ENCODE measurements around the gene ACTA1.
"Not testable (repeated sequence)": the region's sequence is repeated elsewhere in the genome, so short reads cannot be mapped to it uniquely, and the experiment has no call there.

Gene ACTA1

DNA sequence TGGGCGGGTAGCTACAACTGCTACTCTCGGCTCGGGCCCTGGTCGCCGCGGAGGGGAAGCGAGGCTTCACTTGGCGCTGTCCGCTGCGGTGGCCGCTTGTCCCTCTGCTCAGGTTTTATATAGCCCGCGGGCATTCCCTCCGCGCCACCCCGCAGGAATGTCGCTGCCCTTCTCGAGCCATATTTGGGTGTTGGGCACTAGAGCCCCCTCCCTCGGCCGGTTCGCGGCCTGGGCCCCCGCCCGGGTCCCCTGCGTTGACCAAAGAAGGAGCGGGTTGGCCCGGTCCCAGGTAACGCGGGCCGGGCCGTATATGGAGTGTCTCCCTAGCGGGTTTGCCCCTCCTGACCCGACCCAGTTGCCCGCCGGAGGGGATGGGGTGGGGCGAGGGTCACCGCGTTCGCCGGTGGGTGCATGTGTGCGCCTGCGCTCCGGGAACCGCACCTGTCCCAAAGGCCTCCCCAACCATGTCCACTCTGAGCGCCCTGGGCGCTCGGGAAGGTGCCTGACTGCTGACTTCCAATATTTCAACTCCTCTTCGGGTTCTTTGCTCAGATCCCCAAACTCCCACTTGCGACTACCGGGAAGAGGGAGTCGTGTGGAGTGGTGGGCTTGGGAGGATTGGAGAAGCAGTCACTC is at the start of gene ACTA1:
Gene ACTA1, minus strand, starts transcription at position 90 of the 636 bp plus-strand sequence. CDS start 979 bp downstream, outside the sequence.
- Histone ChIP-seq H3K4me3 (peak within 1 kb of the TSS in 1 of 7 experiments; percentile 5), H3K27ac (no peak within 1 kb of the TSS)

DNA sequence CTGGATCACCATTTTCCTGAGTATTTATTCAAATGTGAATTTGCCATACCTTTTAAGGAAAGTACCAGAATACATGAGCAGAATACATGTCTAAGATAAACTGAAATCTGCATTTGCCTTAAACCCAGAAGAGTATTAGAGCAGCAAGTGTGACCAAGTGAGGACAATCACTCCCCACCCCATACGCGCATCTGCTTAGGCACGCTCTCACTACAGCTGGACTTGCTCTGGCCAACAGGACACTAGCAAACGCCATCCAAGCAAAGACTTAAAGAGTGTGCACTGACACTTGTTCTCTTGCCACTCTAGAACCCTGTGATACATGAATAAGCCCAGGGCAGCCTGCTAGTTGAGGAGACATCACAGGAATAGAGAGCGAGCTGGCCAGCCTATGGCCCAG is 48.6 kb upstream of the ACTA1 start:
- no peak overlapping the region for H3K4me3 ChIP-seq
- H3K27ac ChIP-seq = no peak overlapping the region

DNA sequence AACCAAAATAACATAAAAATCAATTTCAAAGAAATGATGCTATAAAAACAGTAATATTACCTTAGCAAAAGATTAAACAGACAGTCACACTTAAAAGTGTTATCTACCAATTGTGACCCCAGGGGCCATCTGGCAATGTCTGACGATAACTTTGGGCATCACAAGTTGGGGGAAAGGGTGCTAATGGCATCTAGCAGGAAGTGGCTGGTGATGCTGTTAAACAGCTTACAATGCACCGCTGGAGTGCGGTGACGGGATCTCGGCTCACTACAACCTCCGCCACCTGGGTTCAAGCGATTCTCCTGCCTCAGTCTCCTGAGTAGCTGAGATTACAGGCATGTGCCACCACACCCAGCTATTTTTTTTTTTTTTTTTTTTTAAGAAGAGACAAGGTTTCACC is 46.6 kb upstream of the ACTA1 start:
- Histone ChIP-seq H3K27ac (no peak overlapping the region), H3K4me3 (no peak overlapping the region)

DNA sequence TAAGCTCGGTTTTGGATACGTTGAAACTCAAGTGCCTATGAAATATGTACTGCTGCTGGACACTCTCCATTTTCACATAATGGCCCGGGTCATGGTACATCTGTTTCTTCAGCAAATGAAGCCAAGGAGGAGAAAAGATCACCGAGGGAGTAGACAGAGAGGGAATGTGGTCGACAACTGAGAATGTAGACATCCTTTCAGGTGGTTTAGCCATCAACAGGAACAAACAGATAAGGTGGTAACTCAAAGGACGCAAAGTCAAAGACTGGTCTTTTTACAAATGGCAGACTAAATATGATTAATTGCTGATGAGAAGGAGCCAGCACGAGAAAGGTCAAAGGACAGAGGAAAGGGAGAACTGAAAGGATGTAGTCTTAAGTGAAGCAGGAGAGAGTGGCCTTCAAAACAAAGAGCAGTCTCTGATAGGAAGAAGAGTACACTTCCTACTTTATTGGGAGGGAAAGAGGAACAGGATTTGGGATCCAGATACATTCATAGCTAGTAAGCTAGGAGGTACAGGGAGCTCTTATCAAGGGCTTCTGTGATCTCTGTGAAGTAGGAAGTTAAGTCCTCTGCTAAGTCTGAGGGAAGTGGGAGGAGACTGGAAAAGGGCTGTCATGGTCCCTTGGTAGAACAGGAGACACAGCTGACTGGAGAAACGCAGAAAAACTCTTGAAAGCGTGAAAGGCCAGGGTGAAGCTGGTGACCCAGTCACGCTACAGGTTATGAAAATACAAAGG is 45.9 kb upstream of the ACTA1 start:
- Histone ChIP-seq H3K27ac (no peak overlapping the region), H3K4me3 (no peak overlapping the region)

DNA sequence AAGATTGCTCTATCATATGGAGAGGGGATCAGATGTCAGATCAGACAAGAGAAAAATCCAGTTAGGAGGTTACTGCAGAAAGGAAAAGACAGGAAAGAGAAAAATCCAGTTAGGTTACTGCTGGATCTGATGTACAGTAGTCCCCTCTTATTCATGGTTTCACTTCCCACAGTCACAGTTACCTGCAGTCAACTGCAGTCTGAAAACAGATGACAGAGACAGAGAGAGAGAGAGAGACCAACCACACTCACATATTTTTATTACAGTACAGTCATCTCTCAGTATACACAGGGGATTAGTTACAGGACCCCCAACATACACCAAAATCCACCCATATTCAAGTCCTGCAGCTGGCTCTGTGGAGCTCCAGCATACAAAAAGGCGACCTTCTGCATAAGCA is 45.0 kb upstream of the ACTA1 start:
- no peak overlapping the region for H3K4me3 ChIP-seq
- no peak overlapping the region for H3K27ac ChIP-seq

DNA sequence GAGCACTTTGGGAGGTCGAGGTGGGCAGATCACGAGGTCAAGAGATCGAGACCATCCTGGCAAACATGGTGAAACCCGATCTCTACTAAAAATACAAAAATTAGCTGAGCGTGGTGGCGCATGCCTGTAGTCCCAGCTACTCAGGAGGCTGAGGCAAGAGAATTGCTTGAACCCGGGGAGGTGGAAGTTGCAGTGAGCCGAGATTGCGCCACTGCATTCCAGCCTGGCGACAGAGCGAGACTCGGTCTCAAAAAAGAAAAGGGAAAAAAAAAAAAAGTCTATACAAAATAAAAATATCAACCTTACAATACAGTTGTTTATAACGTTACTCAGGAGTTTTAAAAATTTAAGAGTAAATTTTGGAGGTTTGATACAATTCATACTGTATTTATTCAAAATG is 42.0 kb upstream of the ACTA1 start:
- not testable (repeated sequence) for H3K27ac ChIP-seq, H3K4me3 ChIP-seq

DNA sequence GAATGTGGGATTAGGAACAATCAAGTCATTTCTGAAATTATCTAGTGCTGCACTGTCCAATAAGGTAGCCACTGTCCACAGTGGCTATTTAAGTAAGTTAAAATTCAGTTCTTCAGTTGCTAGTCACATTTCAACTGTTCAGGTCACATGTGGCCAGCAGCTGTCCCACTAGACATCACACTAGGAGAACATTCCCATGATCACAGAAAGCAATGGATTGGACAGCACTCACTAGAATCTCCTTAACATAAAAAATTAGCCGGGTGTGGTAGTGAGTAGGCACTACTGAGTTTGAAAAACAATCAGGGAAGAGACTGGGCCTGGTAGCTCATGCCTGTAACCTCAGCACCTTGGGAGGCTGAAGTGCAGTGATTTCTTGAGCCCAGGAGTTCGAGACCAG is 40.6 kb upstream of the ACTA1 start:
- Histone ChIP-seq H3K27ac (no peak overlapping the region), H3K4me3 (no peak overlapping the region)

DNA sequence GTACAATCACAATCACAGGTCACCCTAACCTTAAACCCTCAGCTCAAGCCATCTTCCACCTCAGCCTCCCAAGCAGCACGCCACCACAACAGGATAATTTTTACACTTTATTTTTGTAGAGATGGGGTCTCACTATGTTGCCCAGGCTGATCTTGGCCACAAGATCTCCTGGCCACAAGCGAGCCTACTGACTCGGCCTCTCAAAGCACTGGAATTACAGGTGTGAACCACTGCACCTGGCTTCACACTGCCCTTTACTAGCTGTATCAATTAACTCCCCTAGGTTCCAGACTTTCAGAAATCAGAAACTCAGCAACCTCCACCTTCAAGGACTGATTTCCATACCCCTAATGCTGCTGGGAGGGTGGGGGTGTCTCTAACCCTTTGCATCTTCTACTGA is 37.3 kb upstream of the ACTA1 start:
- Histone ChIP-seq H3K27ac (no peak overlapping the region), H3K4me3 (no peak overlapping the region)

DNA sequence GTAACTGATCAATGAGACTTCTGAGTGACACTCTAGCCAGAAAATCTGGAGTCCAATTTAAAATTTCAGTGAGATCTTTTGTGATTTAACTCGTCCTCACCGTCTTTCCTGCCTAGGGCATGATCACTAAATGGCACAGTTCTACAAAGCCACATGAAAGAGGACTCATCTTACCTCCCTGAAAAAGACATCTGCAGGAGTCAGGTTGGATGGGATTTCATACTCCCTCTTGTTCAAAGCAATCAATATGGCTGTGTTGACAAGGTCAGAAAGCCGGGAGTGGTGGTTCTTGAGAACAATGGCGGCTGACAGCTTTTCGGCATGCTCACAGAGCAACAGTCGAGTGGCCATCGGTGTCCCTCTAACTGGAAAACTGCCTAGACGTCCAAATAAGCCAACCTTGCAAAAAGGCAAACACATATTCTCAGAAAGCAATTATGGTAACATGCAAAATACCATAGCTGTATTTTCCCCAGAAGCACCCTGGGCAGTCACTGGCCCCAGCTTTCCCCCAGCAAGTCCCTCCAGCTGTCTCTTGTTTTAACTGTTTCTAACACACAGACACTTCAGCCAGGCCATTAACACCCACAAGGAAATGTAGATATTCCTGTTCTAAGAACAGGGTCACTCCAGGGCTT is 36.6 kb upstream of the ACTA1 start:
- Histone ChIP-seq H3K27ac (no peak overlapping the region), H3K4me3 (no peak overlapping the region)

DNA sequence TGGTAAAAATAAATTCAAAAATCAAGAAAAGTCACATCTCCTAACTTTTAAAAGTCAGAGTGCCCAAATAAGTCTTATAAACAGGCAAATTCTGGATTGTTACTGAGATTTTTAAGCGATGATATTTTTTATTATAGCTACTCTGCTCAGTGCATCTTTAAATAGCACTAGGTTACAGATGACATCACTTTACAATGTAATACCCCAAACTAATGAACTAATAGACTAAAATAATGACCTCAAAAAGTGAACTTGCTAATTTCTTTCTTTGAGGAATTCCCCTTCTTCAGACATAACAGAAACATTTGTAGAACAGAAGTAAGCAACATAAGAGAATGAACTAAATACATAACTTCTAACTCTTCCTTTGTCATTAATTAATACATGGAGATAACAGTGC is 33.0 kb upstream of the ACTA1 start:
- Histone ChIP-seq H3K27ac (no peak overlapping the region), H3K4me3 (no peak overlapping the region)

DNA sequence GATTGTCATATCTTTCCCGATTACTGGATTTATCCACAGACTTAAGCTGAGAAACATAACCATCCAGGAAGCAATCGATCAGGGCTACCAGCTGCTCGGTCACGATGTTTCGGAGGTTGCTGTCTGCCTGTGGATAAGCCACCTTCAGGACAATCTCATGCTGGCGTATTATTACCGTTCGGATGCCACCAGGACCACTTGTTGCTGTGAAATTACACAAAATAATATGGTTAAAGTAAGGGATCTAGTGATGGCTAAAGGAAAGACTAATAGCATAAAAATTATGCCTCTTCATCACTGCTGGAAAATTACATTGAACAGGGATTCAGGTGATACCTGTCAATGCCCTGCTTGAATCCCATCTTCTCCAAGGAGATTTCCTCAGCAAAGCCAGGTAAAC is 30.8 kb upstream of the ACTA1 start:
- Histone ChIP-seq H3K4me3 (no peak overlapping the region), H3K27ac (no peak overlapping the region)

DNA sequence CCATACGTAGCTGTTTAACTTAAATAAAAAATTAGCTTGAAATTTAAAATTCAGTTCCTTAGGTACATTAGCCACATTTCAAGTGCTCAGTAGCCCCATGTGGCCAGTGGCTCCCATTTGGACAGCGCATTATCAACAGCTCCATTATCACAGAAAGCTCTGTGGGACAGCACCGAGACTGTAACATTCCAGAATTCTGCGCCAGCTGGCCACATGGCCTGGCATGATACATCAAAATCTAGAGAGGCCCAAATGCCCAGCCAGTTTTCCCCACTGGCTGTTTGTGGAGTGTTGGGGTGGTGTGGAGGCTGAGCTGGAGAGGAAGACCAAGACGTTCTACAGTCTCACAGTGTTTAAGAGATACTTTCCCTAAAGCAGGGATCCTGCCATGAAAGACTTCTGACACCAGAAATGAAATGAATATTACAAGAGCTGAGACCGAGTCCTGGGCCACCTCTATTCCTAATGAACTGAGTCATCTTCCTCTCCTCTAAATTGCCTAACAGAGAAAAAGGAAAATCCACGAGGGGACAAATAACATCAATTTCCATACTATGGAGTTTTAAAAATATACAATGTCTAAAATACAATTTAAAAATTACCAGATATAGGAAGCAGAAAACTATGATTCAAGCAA is 27.3 kb upstream of the ACTA1 start:
- no peak overlapping the region for H3K27ac ChIP-seq
- no peak overlapping the region for H3K4me3 ChIP-seq

DNA sequence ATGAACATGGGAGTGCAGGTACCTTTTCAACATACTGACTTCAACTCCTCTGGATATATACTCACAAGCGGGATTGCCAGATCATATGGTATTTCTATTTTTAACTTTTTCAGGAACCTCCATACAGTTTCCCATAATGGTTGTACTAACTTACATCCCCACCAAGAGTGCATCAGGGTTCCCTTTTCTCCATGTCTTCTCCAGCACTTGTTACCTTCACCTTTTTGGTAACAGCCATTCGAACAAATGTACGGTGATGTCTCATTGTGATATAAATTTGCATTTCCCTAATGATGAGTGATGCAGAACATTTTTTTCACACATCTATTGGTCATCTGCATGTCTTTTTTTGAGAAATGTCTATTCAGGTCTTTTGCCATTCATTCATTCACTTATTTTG is 25.9 kb upstream of the ACTA1 start:
- Histone ChIP-seq H3K4me3 (no peak overlapping the region), H3K27ac (no peak overlapping the region)

DNA sequence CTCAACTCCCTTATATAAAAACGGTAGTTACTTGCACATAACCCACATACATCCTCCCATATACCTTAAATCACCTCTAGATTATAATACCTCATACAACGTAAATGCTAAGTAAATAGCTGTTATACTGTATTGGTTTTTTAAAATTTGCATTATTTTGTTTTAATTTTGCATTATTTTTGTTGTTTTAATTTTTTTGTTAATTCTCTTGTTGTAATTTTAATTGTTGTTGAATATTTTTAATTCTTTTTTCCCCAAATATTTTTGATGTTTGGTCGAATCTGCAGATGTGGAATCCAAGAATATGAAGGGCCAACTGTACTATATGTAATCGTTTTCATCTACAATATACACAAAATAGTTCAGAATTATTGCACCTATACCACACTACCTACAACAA is 23.5 kb upstream of the ACTA1 start:
- H3K27ac ChIP-seq = no peak overlapping the region
- H3K4me3 ChIP-seq = no peak overlapping the region

DNA sequence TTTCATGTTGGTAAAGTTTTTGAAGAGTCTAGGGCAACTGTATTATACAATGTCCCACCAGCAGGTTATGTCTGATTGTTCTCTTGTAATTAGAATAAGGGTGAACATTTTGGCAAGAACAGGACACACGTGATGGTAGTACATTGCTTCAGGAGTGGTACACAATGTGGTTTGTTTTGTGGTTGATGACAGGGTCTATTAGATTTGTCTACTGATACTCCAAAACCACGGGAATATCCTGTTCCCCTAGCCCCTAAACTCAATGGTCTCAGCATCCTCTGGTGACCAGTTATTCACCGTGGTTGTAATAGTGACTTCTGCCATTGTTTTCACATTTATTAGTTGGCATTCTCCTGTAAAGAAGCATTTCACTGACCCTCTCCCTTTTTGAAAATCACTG is 22.1 kb upstream of the ACTA1 start:
- no peak overlapping the region for H3K27ac ChIP-seq
- H3K4me3 ChIP-seq = no peak overlapping the region

DNA sequence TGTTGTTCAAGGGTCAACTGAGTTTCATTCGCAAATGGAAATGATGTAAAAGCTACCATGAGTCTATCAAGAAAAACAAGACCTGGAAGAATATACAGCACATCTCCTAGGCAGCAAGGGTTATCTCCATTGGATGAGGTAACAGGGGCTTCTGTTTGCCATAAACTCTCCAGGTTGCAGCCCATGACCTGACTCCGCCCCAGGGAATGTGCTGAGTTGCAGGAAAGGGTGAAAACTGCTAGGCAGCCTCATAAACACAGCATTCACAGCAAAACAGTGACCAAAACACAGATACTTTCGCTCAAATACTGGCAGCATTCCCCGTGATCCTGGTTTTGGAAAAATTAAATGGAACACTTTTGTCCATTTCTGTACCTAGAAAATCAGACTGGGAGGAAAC is 20.2 kb upstream of the ACTA1 start:
- Histone ChIP-seq H3K27ac (no peak overlapping the region), H3K4me3 (no peak overlapping the region)

DNA sequence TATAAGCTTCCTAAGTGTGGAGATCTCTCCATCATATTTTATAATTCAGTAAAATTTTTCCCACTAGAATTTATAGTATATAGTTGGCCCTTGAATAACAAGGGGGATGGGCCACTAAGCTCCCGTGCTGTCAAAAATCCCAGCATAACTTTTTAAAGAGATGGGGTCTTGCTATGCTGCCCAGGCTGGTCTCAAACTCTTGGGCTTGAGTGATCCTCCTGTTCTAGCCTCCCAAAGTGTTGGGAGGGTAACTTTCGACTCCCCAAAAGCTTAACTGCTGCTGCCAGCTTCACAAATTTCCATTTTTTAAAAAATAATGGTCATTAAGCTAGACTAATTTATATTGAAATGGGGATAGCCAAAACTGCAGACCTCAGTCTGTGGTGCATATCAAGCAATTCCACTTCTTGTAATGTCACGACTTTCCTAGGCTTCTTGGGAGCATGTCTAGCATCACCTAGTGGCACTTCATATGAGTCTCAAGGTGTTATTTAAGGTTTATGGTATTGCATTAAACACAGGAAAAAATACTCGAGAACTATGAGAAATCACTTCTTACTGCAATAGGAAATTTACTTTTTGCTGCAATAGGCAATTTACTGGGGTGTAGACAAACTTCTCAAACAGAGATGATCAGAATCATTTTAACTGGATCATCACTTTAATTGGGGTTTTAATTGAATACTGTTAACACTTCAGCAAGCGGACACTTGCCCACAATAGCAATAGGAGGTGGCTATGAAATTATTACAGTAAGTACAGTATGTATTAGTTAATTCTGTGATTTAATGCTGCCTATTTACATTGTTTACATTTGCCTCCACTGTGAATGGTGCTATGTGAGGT is 19.3 kb upstream of the ACTA1 start:
- Histone ChIP-seq H3K27ac (no peak overlapping the region), H3K4me3 (no peak overlapping the region)

DNA sequence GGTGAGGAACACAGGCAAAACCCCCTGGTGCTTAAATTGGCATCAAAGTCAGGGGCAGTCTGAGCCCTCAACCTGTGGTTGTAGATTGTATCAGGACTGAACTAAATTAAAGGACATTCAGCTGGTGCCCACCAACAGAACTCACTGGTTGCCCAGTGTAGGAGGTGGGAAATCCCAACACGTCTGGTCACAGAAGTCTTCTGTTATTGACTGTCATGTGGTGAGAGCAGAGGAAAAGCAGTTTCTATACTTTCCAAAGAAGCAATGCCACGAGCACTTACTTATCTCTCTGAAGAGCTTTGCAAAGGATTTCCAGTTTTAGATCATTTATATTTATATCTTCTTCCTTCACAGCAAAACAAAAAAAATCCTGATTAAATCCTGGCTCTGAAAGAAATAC is 15.0 kb upstream of the ACTA1 start:
- H3K4me3 ChIP-seq = no peak overlapping the region
- peak overlapping the region in 1 of 21 experiments; percentile 27 for H3K27ac ChIP-seq

DNA sequence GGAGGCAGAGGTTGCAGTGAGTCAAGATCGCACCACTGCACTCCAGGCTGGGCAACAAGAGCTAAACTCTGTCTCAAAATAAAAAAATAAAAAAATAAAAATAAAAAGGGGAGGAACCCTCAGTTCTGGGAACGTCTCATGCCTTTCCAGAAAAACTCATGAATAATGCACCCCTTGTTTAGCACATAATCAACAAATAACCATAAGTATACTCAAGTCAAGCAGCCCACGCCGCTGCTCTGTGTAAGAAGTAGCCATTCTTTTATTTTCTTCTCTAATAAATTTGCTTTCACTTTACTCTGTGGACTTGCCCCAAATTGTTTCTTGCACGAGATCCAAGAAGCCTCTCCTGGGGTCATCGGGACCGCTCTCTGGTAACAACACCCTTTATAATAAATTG is 14.5 kb upstream of the ACTA1 start:
- Histone ChIP-seq H3K27ac (peak overlapping the region in 1 of 21 experiments; percentile 47), H3K4me3 (no peak overlapping the region)

DNA sequence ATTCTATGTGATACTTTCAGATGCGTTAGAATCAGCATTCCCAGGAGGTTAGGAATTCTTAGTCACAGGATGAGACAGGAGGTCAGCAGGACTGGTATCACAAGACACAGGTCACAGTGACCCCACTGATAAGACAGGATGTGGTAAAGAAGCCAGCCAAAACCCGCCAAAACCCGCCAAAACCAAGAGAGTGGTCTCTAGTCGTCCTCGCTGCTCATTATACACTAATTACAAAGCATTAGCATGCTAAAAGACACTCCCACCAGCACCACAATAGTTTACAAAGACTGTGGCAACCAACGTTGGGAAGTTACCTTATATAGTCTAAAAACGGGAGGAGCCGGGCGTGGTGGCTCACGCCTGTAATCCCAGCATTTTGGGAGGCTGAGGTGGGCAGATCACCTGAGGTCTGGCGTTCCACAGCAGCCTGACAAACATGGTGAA is 13.9 kb upstream of the ACTA1 start:
- H3K27ac ChIP-seq = peak overlapping the region in 1 of 21 experiments; percentile 47
- no peak overlapping the region for H3K4me3 ChIP-seq

All from skin epidermis (tissue), 12 donors.